A549 (cell line): ENCODE results near the gene CD99. TPM values are rescaled to one million over a fixed set of nuclear protein-coding genes. Genes with fewer than 3 reads are reported as not detected.
A peak's percentile ranks its signal among the peaks of the same experiment; 100 is the strongest.

Source experiments
- ATAC-seq, 2 experiments: fragments of 200-7000 bp in 1 of 2; fragments of >200 bp in 1 of 2; cut with Nextera tagmentation in 1 of 2; cut with Tn5 transposase in 1 of 2; 3 replicates each; pipeline versions ENCODE4 v1.8.0 to v1.9.1; 2018 to 2020; ENCODE audit warnings: mild to moderate bottlenecking in 1 of 2, moderate library complexity in 1 of 2
- CTCF ChIA-PET: fragments of 300-600 bp; sonication (Branson Sonifier 250); formaldehyde crosslinking; extraction: SDS; loops from one replicate; lab custom pipeline; 2021; ENCODE audit warnings: antibody characterized with exemption, inconsistent platforms; lab: Yijun Ruan, JAX
- POLR2A ChIA-PET: fragments of 350-600 bp; formaldehyde crosslinking; extraction: SDS; loops from one replicate; lab custom pipeline; 2021; ENCODE audit warnings: antibody characterized with exemption, inconsistent platforms; lab: Yijun Ruan, JAX
- DNase-seq, 2 experiments: peaks; one replicate each; pipeline versions ENCODE4 v3.0.0 to v3.0.0-alpha.2; 2011 to 2016; ENCODE audit warnings: low read depth in 1 of 2, low spot score in 1 of 2
- FAIRE-seq: peaks from 2 replicates; lab custom pipeline; 2011; peaks lifted over from hg19 to GRCh38; lab: Jason Lieb, UNC
- H3K27ac ChIP-seq, 2 experiments: fragments of >200 bp; sonication (Bioruptor Twin); formaldehyde crosslinking; 3 replicates each; pipeline ENCODE4 v1.5.1; 2016 to 2017
- H3K4me1 ChIP-seq: fragments of >200 bp; sonication (Bioruptor Twin); formaldehyde crosslinking; 3 replicates; pipeline ENCODE4 v1.6.1; 2016
- H3K4me2 ChIP-seq: fragments of >200 bp; sonication (Bioruptor Twin); formaldehyde crosslinking; 3 replicates; pipeline ENCODE4 v1.6.1; 2016
- H3K4me3 ChIP-seq: fragments of >200 bp; sonication (Bioruptor Twin); formaldehyde crosslinking; 3 replicates; pipeline ENCODE4 v1.5.1; 2016
- H3K9me3 ChIP-seq: fragments of >200 bp; sonication (Bioruptor Twin); formaldehyde crosslinking; 3 replicates; pipeline ENCODE4 v1.6.1; 2016
- BHLHE40 ChIP-seq: IDR thresholded peaks from 2 replicates; pipeline ENCODE4 v1.6.1; 2012; ENCODE audit warnings: low read depth, low read length, inconsistent platforms
- CBX2 ChIP-seq: fragments of 200-600 bp; sonication (generic); IDR thresholded peaks from 2 replicates; pipeline ENCODE4 v1.6.1; 2016; ENCODE audit warnings: low read depth, mild to moderate bottlenecking, borderline replicate concordance
- CEBPB ChIP-seq, 2 experiments: fragments of >200 bp in 1 of 2; sonication (Bioruptor Twin) in 1 of 2; formaldehyde crosslinking in 1 of 2; IDR thresholded peaks; 2 replicates each; pipeline ENCODE4 v1.6.1; 2012 to 2016
- CHD2 ChIP-seq: fragments of 150-350 bp; IDR thresholded peaks from 2 replicates; pipeline ENCODE4 v1.6.1; 2014; ENCODE audit warnings: low read length; ENCODE audit not compliant: partially characterized antibody
- ESRRA ChIP-seq: fragments of 150-350 bp; IDR thresholded peaks from 2 replicates; pipeline ENCODE4 v1.6.1; 2014; ENCODE audit warnings: mild to moderate bottlenecking, low read length, borderline replicate concordance
- FOSB ChIP-seq: fragments of 250-450 bp; sonication (Bioruptor Pico); IDR thresholded peaks from 2 replicates; pipeline ENCODE4 v1.5.0; 2020; ENCODE audit warnings: mild to moderate bottlenecking, moderate library complexity
- GATA3 ChIP-seq: IDR thresholded peaks from 2 replicates; pipeline ENCODE4 v1.6.1; 2012; ENCODE audit warnings: borderline replicate concordance
- HDAC2 ChIP-seq: fragments of 200-600 bp; sonication (generic); IDR thresholded peaks from 2 replicates; pipeline ENCODE4 v1.6.1; 2016
- HOXB13 ChIP-seq: fragments of 250-450 bp; sonication (Bioruptor Pico); IDR thresholded peaks from 2 replicates; pipeline ENCODE4 v1.5.0; 2020; ENCODE audit warnings: low read depth, mild to moderate bottlenecking, moderate library complexity
- HOXB5 ChIP-seq: fragments of 250-450 bp; sonication (Bioruptor Pico); IDR thresholded peaks from 2 replicates; pipeline ENCODE4 v1.5.0; 2020; ENCODE audit warnings: mild to moderate bottlenecking, moderate library complexity
- JUN ChIP-seq, 2 experiments: fragments of >200 bp; sonication (Bioruptor Twin); formaldehyde crosslinking; IDR thresholded peaks; 2 replicates in 1 of 2; 3 replicates in 1 of 2; pipeline ENCODE4 v1.6.1; 2016 to 2017
- JUNB ChIP-seq: fragments of >200 bp; sonication (Bioruptor Twin); formaldehyde crosslinking; IDR thresholded peaks from 2 replicates; pipeline ENCODE4 v1.6.1; 2016
- KDM5A ChIP-seq: fragments of 200-600 bp; sonication (generic); IDR thresholded peaks from 2 replicates; pipeline ENCODE4 v1.6.1; 2016; ENCODE audit warnings: antibody characterized with exemption, mild to moderate bottlenecking
- MAFK ChIP-seq: fragments of 450-650 bp; IDR thresholded peaks from 2 replicates; pipeline ENCODE4 v1.6.1; 2014; ENCODE audit not compliant: partially characterized antibody
- MYC ChIP-seq: IDR thresholded peaks from 2 replicates; pipeline ENCODE4 v1.6.1; 2012; ENCODE audit warnings: mild to moderate bottlenecking, inconsistent platforms, low read length, improper control_type of control experiment, borderline replicate concordance
- NFE2L2 ChIP-seq: fragments of 150-350 bp; conservative IDR thresholded peaks from 2 replicates; pipeline ENCODE4 v1.6.1; 2014; ENCODE audit warnings: low read length
- NPAS2 ChIP-seq: fragments of 250-450 bp; sonication (Bioruptor Pico); IDR thresholded peaks from 2 replicates; pipeline ENCODE4 v1.8.0; 2022; ENCODE audit warnings: mild to moderate bottlenecking, moderate library complexity, borderline replicate concordance
- NR3C1 ChIP-seq: fragments of >200 bp; sonication (Bioruptor Twin); formaldehyde crosslinking; IDR thresholded peaks from 3 replicates; pipeline ENCODE4 v1.6.1; 2017
- RAD21 ChIP-seq, 2 experiments: fragments of >200 bp in 1 of 2; sonication (Bioruptor Twin) in 1 of 2; formaldehyde crosslinking in 1 of 2; IDR thresholded peaks in 1 of 2; conservative IDR thresholded peaks in 1 of 2; 2 replicates in 1 of 2; 3 replicates in 1 of 2; pipeline ENCODE4 v1.6.1; 2012 to 2018; ENCODE audit warnings: inconsistent platforms in 1 of 2
- RCOR1 ChIP-seq: fragments of 150-350 bp; IDR thresholded peaks from 2 replicates; pipeline ENCODE4 v1.6.1; 2014; ENCODE audit warnings: antibody characterized with exemption, low read length, low read depth
- REST ChIP-seq: fragments of 200-600 bp; sonication (generic); IDR thresholded peaks from 2 replicates; pipeline ENCODE4 v1.6.1; 2016; ENCODE audit warnings: antibody characterized with exemption, mild to moderate bottlenecking, moderate library complexity
- SMC3 ChIP-seq: fragments of >200 bp; sonication (Bioruptor Twin); formaldehyde crosslinking; IDR thresholded peaks from 3 replicates; pipeline ENCODE4 v1.6.1; 2018; ENCODE audit warnings: inconsistent platforms
- SREBF2 ChIP-seq: fragments of 450-650 bp; IDR thresholded peaks from 2 replicates; pipeline ENCODE4 v1.6.1; 2014; ENCODE audit warnings: mild to moderate bottlenecking, moderate library complexity
- TFCP2L1 ChIP-seq: fragments of 250-450 bp; sonication (Bioruptor Pico); IDR thresholded peaks from 2 replicates; pipeline ENCODE4 v1.5.0; 2021; ENCODE audit warnings: mild to moderate bottlenecking
- TP53 ChIP-seq: fragments of 250-450 bp; sonication (Bioruptor Pico); IDR thresholded peaks from 2 replicates; pipeline ENCODE4 v1.5.0; 2021; ENCODE audit warnings: mild to moderate bottlenecking, moderate library complexity
- USF2 ChIP-seq: fragments of 450-650 bp; IDR thresholded peaks from 2 replicates; pipeline ENCODE4 v1.6.1; 2014; ENCODE audit warnings: antibody characterized with exemption
- ZFP36 ChIP-seq: fragments of 450-650 bp; IDR thresholded peaks from 2 replicates; pipeline ENCODE4 v1.6.1; 2014; ENCODE audit warnings: borderline replicate concordance; ENCODE audit not compliant: partially characterized antibody
- WGBS: methylation state at CpG from one replicate; pipeline ENCODE4 v1.1.6; 2017; ENCODE audit errors: missing lambda C conversion rate; 5-methylcytosine and 5-hydroxymethylcytosine counted together
- polyA plus RNA-seq, 4 experiments: library from polyadenylated mRNA; depleted of rRNA in 3 of 4; stranded (reverse); fragments of >200 nt; fragmentation: RNase III in 1 of 4; extraction: RNeasy Plus Mini Kit Qiagen cat#74134 plus additional on column Dnase treatment in 1 of 4; gene quantifications; 2 replicates in 3 of 4; 3 replicates in 1 of 4; pipeline ENCODE4 v1.2.3, GENCODE V29; 2011 to 2017
- TF ChIP-seq, protein P1 (sequence below): fragments of 250-450 bp; sonication (Bioruptor Pico); IDR thresholded peaks from 2 replicates; pipeline ENCODE4 v1.5.0; 2020; ENCODE audit warnings: low read depth, mild to moderate bottlenecking, moderate library complexity
- TF ChIP-seq, protein P2 (sequence below): fragments of >200 bp; sonication (Bioruptor Twin); formaldehyde crosslinking; IDR thresholded peaks from 3 replicates; pipeline ENCODE4 v1.5.1; 2016
- TF ChIP-seq, protein P3 (sequence below): IDR thresholded peaks from 2 replicates; pipeline ENCODE4 v1.6.1; 2012

The CD99 gene
- polyA plus RNA-seq, 2 of the 4 experiments (the other 2 are of a cell fraction) = 136 to 172 TPM

GRCh38 chrX:2703991-2704369 is 12.9 kb downstream of the CD99 start (continued):
- no peak for TF ChIP-seq RAD21 (conservative IDR thresholded peaks at IDR 0.05 in 1 of 2, IDR thresholded peaks at IDR 0.05 in 1 of 2)

- TF ChIP-seq MYC = no peak
- no peak for TF ChIP-seq CBX2
- TF ChIP-seq HOXB13 (CRISPR knock-in tag) = no peak
- no peak for TF ChIP-seq REST
- TF ChIP-seq, protein P1, sequence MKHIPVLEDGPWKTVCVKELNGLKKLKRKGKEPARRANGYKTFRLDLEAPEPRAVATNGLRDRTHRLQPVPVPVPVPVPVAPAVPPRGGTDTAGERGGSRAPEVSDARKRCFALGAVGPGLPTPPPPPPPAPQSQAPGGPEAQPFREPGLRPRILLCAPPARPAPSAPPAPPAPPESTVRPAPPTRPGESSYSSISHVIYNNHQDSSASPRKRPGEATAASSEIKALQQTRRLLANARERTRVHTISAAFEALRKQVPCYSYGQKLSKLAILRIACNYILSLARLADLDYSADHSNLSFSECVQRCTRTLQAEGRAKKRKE (CRISPR knock-in tag) = no peak
- TF ChIP-seq, protein P2, sequence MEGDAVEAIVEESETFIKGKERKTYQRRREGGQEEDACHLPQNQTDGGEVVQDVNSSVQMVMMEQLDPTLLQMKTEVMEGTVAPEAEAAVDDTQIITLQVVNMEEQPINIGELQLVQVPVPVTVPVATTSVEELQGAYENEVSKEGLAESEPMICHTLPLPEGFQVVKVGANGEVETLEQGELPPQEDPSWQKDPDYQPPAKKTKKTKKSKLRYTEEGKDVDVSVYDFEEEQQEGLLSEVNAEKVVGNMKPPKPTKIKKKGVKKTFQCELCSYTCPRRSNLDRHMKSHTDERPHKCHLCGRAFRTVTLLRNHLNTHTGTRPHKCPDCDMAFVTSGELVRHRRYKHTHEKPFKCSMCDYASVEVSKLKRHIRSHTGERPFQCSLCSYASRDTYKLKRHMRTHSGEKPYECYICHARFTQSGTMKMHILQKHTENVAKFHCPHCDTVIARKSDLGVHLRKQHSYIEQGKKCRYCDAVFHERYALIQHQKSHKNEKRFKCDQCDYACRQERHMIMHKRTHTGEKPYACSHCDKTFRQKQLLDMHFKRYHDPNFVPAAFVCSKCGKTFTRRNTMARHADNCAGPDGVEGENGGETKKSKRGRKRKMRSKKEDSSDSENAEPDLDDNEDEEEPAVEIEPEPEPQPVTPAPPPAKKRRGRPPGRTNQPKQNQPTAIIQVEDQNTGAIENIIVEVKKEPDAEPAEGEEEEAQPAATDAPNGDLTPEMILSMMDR = no peak
- TF ChIP-seq CHD2 = no peak
- no peak for TF ChIP-seq SREBF2
- no peak for TF ChIP-seq KDM5A
- no peak for TF ChIP-seq TP53 (CRISPR knock-in tag)
- no peak for TF ChIP-seq ESRRA
- no peak for TF ChIP-seq HOXB5 (CRISPR knock-in tag)
- TF ChIP-seq ZFP36 = no peak
- TF ChIP-seq FOSB (CRISPR knock-in tag) = no peak
- TF ChIP-seq NR3C1 = no peak
- no peak overlapping the region for H3K4me3 ChIP-seq
- FAIRE-seq (no peak), DNase-seq (no peak), ATAC-seq (no peak)
- no peaks in the 10 kb centered on the region for H3K9me3 ChIP-seq
- ChIA-PET POLR2A (no interaction called here), CTCF (no interaction called here)
- no peak overlapping the region for H3K4me2 ChIP-seq
- 90% methylated on average over 18 of the region's 18 CpGs for WGBS
- peaks cover 48% of the 10 kb centered on the region for H3K4me1 ChIP-seq
- peak overlapping the region; percentile 27 to 29; a peak in 2 of 6 replicates for H3K27ac ChIP-seq
Measured at GRCh38 chrX:2705046-2705832, 14.1 kb downstream of the CD99 start.

GRCh38 chrX:2707334-2707760 is 16.3 kb downstream of the CD99 start:
- peaks cover 56% of the 10 kb centered on the region for H3K4me1 ChIP-seq
- 0 out of 3 replicates have a peak overlapping the region, but pooled peaks have one; percentile 2 for H3K4me3 ChIP-seq
- H3K4me2 ChIP-seq = peak overlapping the region; percentile 76
- 0% methylated on average over 12 of the region's 12 CpGs for WGBS
- DNase-seq (peak; percentile 83 to 97), ATAC-seq (peak; percentile 86 to 89), FAIRE-seq (no peak)
- peak overlapping the region; percentile 72 to 86 for H3K27ac ChIP-seq
- H3K9me3 ChIP-seq = no peaks in the 10 kb centered on the region
- ChIA-PET POLR2A (no interaction called here), CTCF (no interaction called here)
- no peak for TF ChIP-seq RCOR1
- TF ChIP-seq BHLHE40 = peak; percentile 6; the same call in 1 of the 2 replicates
- TF ChIP-seq JUN (IDR thresholded peaks at IDR 0.05) = peak; percentile 49 to 81; a peak in 4 of 5 replicates
- TF ChIP-seq HOXB13 (CRISPR knock-in tag) = no peak
- TF ChIP-seq GATA3 = peak; percentile 83
- TF ChIP-seq NPAS2 (CRISPR knock-in tag) = peak; percentile 85
- TF ChIP-seq JUNB = peak; percentile 85
- no peak for TF ChIP-seq TFCP2L1
- peak; percentile 94 for TF ChIP-seq MAFK
- TF ChIP-seq NFE2L2 = peak; percentile 89
- peak in 1 of 2 experiments; percentile 25; a peak in 1 of 4 replicates for TF ChIP-seq CEBPB (IDR thresholded peaks at IDR 0.05)
- TF ChIP-seq USF2 = peak; percentile 60; the same call in 1 of the 2 replicates
- no peak for TF ChIP-seq HDAC2
- TF ChIP-seq SMC3 = peak; percentile 47
- TF ChIP-seq, protein P3, sequence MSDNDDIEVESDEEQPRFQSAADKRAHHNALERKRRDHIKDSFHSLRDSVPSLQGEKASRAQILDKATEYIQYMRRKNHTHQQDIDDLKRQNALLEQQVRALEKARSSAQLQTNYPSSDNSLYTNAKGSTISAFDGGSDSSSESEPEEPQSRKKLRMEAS = peak; percentile 90
